Mesenchymal stem cell (in vitro differentiated cells and primary cell): Measurements from ENCODE around the gene CYP26C1.

Experiments
- DNase-seq: peaks from one replicate; pipeline ENCODE4 v3.0.0-alpha.2; 2013
- H2AFZ ChIP-seq: one replicate; pipeline ENCODE4 v1.6.1; 2013; ENCODE audit warnings: low read depth, mild to moderate bottlenecking, control low read depth, inconsistent platforms, low read length, moderate library complexity
- H2AK5ac ChIP-seq: 2 replicates; pipeline ENCODE4 v1.6.1; 2013; ENCODE audit warnings: low read length, moderate library complexity, mild to moderate bottlenecking, inconsistent platforms; ENCODE audit not compliant: severe bottlenecking
- H2BK120ac ChIP-seq: one replicate; pipeline ENCODE4 v1.6.1; 2013; ENCODE audit warnings: low read depth, mild to moderate bottlenecking, inconsistent platforms, low read length, moderate library complexity
- H2BK12ac ChIP-seq, 2 experiments: one replicate each; pipeline ENCODE4 v1.6.1; 2013; ENCODE audit warnings: inconsistent platforms in 2 of 2, low read length in 2 of 2, mild to moderate bottlenecking in 2 of 2, moderate library complexity in 2 of 2, control low read depth in 1 of 2
- H2BK15ac ChIP-seq: one replicate; pipeline ENCODE4 v1.6.1; 2013; ENCODE audit warnings: mild to moderate bottlenecking, low read depth, inconsistent platforms; ENCODE audit not compliant: poor library complexity, severe bottlenecking
- H2BK5ac ChIP-seq: 2 replicates; pipeline ENCODE4 v1.6.1; 2013; ENCODE audit warnings: low read depth, mild to moderate bottlenecking, low read length, control low read depth, inconsistent platforms; ENCODE audit not compliant: poor library complexity, severe bottlenecking
- H3K14ac ChIP-seq, 2 experiments: one replicate each; pipeline ENCODE4 v1.6.1; 2013; ENCODE audit warnings: inconsistent platforms in 2 of 2, low read length in 2 of 2, control low read depth in 1 of 2, mild to moderate bottlenecking in 1 of 2, moderate library complexity in 1 of 2
- H3K18ac ChIP-seq, 2 experiments: one replicate each; pipeline ENCODE4 v1.6.1; 2013; ENCODE audit warnings: inconsistent platforms in 2 of 2, low read length in 2 of 2, control low read depth in 1 of 2, low read depth in 1 of 2, mild to moderate bottlenecking in 1 of 2
- H3K23ac ChIP-seq, 2 experiments: one replicate each; pipeline ENCODE4 v1.6.1; 2013; ENCODE audit warnings: inconsistent platforms in 2 of 2, low read length in 2 of 2, mild to moderate bottlenecking in 2 of 2, moderate library complexity in 2 of 2, control low read depth in 1 of 2
- H3K27ac ChIP-seq: 2 replicates; pipeline ENCODE4 v1.5.1; 2013; ENCODE audit warnings: mild to moderate bottlenecking, moderate library complexity, low read length, control low read depth, inconsistent platforms; ENCODE audit not compliant: poor library complexity, severe bottlenecking
- H3K27me3 ChIP-seq, 2 experiments: 2 replicates each; pipeline versions ENCODE4 v1.6.1 to v1.7.0; 2013; ENCODE audit warnings: low read length in 2 of 2, mild to moderate bottlenecking in 2 of 2, moderate library complexity in 2 of 2, control low read depth in 1 of 2, inconsistent platforms in 1 of 2; ENCODE audit not compliant: control insufficient read depth in 1 of 2, insufficient read depth in 1 of 2
- H3K36me3 ChIP-seq, 2 experiments: 2 replicates each; pipeline versions ENCODE4 v1.6.1 to v1.7.0; 2013; ENCODE audit warnings: low read length in 2 of 2, control low read depth in 1 of 2, inconsistent platforms in 1 of 2, low read depth in 1 of 2, mild to moderate bottlenecking in 1 of 2; ENCODE audit not compliant: insufficient read depth in 2 of 2, control insufficient read depth in 1 of 2
- H3K4ac ChIP-seq, 2 experiments: one replicate each; pipeline ENCODE4 v1.6.1; 2013; ENCODE audit warnings: inconsistent platforms in 2 of 2, low read length in 2 of 2, mild to moderate bottlenecking in 2 of 2, moderate library complexity in 2 of 2, control low read depth in 1 of 2, low read depth in 1 of 2
- H3K4me1 ChIP-seq: 2 replicates; pipeline ENCODE4 v1.6.1; 2013; ENCODE audit warnings: low read depth, low read length, control low read depth; ENCODE audit not compliant: control insufficient read depth, insufficient read depth
- H3K4me2 ChIP-seq: 2 replicates; pipeline ENCODE4 v1.6.1; 2013; ENCODE audit warnings: low read length, mild to moderate bottlenecking, inconsistent platforms; ENCODE audit not compliant: poor library complexity, severe bottlenecking
- H3K4me3 ChIP-seq, 2 experiments: 2 replicates each; pipeline versions ENCODE4 v1.5.1 to v1.7.0; 2013; ENCODE audit warnings: low read length in 2 of 2, mild to moderate bottlenecking in 2 of 2, control low read depth in 1 of 2, low read depth in 1 of 2; ENCODE audit not compliant: insufficient read depth in 1 of 2
- H3K79me1 ChIP-seq: replicated peaks from 2 replicates; pipeline ENCODE4 v1.6.1; 2013; ENCODE audit warnings: mild to moderate bottlenecking, control low read depth, low read length, inconsistent platforms; ENCODE audit not compliant: poor library complexity, severe bottlenecking
- H3K9ac ChIP-seq: 2 replicates; pipeline ENCODE4 v1.7.0; 2013; ENCODE audit warnings: mild to moderate bottlenecking, low read length, moderate library complexity
- H3K9me3 ChIP-seq: 2 replicates; pipeline ENCODE4 v1.7.0; 2013; ENCODE audit warnings: mild to moderate bottlenecking, low read length; ENCODE audit not compliant: control insufficient read depth
- H4K8ac ChIP-seq: one replicate; pipeline ENCODE4 v1.6.1; 2013; ENCODE audit warnings: inconsistent platforms, mild to moderate bottlenecking, low read length, moderate library complexity
- H4K91ac ChIP-seq: one replicate; pipeline ENCODE4 v1.6.1; 2013; ENCODE audit warnings: mild to moderate bottlenecking, low read length, inconsistent platforms
- WGBS: methylation state at CpG from one replicate; pipeline ENCODE4 v1.1.7; 2013; ENCODE audit warnings: mixed read lengths; 5-methylcytosine and 5-hydroxymethylcytosine counted together

The CYP26C1 gene

GRCh38 chr10:93064874-93065660 lies 4.5 kb downstream of the CYP26C1 start:
- peaks cover 43% of the 10 kb centered on the region for H3K4me1 ChIP-seq
- no peak for DNase-seq
- H4K91ac ChIP-seq: no peak overlapping the region
- H3K23ac ChIP-seq: no peak overlapping the region
- H2AK5ac ChIP-seq: no peak overlapping the region
- no peak overlapping the region for H3K27ac ChIP-seq
- H3K18ac ChIP-seq: no peak overlapping the region
- H2AFZ ChIP-seq: no peak overlapping the region
- H2BK5ac ChIP-seq: no peak overlapping the region
- H3K9me3 ChIP-seq: no peaks in the 10 kb centered on the region
- no peak overlapping the region for H3K9ac ChIP-seq
- H2BK120ac ChIP-seq: no peak overlapping the region
- H3K4me3 ChIP-seq: no peak overlapping the region
- H3K27me3 ChIP-seq: peaks cover 97 to 100% of the 10 kb centered on the region in 2 experiments
- no peak overlapping the region for H3K14ac ChIP-seq
- no peak overlapping the region for H3K4me2 ChIP-seq
- no peaks in the 10 kb centered on the region for H3K79me1 ChIP-seq
- peak overlapping the region; percentile 46 for H4K8ac ChIP-seq
- H3K36me3 ChIP-seq: peaks cover 0 to 3% of the 10 kb centered on the region in 2 experiments
- H3K4ac ChIP-seq: no peak overlapping the region
- 52% methylated on average over 10 of the region's 12 CpGs for WGBS
- H2BK12ac ChIP-seq: no peak overlapping the region
- H2BK15ac ChIP-seq: no peak overlapping the region

DNA sequence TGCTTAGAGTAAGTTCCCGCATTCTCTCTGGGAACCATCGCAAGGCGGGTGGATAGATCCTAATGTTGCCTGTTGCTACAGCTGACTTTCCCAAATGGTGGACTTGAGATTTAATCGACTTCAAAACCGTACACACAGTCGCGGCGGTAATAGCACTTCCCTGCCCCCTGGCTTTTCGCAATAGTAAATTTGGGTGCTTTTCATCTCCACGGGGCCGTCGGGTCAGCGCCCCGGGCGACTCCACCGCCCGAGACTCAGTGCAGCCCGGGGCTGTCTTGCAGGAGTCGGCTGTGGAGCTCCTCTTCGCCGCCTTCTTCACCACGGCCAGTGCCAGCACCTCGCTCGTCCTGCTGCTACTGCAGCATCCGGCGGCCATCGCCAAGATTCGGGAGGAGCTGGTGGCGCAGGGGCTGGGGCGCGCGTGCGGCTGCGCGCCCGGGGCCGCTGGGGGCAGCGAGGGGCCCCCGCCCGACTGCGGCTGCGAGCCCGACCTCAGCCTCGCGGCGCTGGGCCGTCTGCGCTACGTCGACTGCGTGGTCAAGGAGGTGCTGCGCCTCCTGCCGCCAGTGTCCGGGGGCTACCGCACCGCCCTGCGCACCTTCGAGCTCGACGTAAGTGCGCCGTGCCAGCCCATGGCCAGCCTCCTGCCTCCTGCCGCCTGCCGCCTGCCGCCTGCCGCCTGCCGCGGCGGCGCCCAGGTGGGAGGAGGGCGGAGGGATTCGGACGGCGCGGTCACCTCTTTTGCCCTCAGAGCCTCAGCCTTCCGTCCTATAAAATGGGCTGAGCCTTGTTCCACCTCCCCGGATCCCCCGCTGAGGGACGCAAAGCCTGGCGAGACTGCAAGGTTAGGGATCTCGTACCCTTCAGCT lies 5.3 kb downstream of the CYP26C1 start:
- H3K4me2 ChIP-seq: peak overlapping the region; percentile 29
- peak overlapping the region in 1 of 2 experiments; percentile 32 for H3K23ac ChIP-seq
- no peak overlapping the region for H3K4ac ChIP-seq
- peaks cover 35% of the 10 kb centered on the region for H3K4me1 ChIP-seq
- H4K91ac ChIP-seq: no peak overlapping the region
- no peak overlapping the region for H2AK5ac ChIP-seq
- H3K27me3 ChIP-seq: peaks cover 97 to 100% of the 10 kb centered on the region in 2 experiments
- peaks cover 0 to 3% of the 10 kb centered on the region in 2 experiments for H3K36me3 ChIP-seq
- H3K79me1 ChIP-seq: no peaks in the 10 kb centered on the region
- no peak overlapping the region for H2BK5ac ChIP-seq
- H2AFZ ChIP-seq: no peak overlapping the region
- DNase-seq: no peak
- H2BK12ac ChIP-seq: no peak overlapping the region
- no peak overlapping the region for H3K4me3 ChIP-seq
- WGBS: 4% methylated on average over 67 of the region's 81 CpGs
- no peak overlapping the region for H3K18ac ChIP-seq
- H2BK120ac ChIP-seq: no peak overlapping the region
- no peak overlapping the region for H2BK15ac ChIP-seq
- H3K27ac ChIP-seq: no peak overlapping the region
- H3K9ac ChIP-seq: no peak overlapping the region
- no peak overlapping the region for H3K14ac ChIP-seq
- peak overlapping the region; percentile 46 for H4K8ac ChIP-seq
- no peaks in the 10 kb centered on the region for H3K9me3 ChIP-seq

- no peak for DNase-seq
- H3K79me1 ChIP-seq: no peaks in the 10 kb centered on the region
- H3K27ac ChIP-seq: no peak overlapping the region
- H3K9me3 ChIP-seq: no peaks in the 10 kb centered on the region
- no peak overlapping the region for H3K18ac ChIP-seq
- no peak overlapping the region for H3K9ac ChIP-seq
- H3K27me3 ChIP-seq: peaks cover 96 to 98% of the 10 kb centered on the region in 2 experiments
- H3K23ac ChIP-seq: no peak overlapping the region
- no peak overlapping the region for H2BK120ac ChIP-seq
- no peak overlapping the region for H2AFZ ChIP-seq
- H4K91ac ChIP-seq: no peak overlapping the region
- H3K4ac ChIP-seq: no peak overlapping the region
- no peak overlapping the region for H3K4me2 ChIP-seq
- 44% methylated on average over 4 of the region's 11 CpGs for WGBS
- no peak overlapping the region for H3K14ac ChIP-seq
- no peak overlapping the region for H4K8ac ChIP-seq
- no peak overlapping the region for H2AK5ac ChIP-seq
- no peak overlapping the region for H2BK5ac ChIP-seq
- H3K4me1 ChIP-seq: peaks cover 32% of the 10 kb centered on the region
- H3K4me3 ChIP-seq: no peak overlapping the region
- H2BK15ac ChIP-seq: no peak overlapping the region
- peaks cover 0 to 3% of the 10 kb centered on the region in 2 experiments for H3K36me3 ChIP-seq
- H2BK12ac ChIP-seq: no peak overlapping the region
These were observed 5.9 kb downstream of the CYP26C1 start for GRCh38 chr10:93066544-93066913.
